Fibroblast of skin of left quadriceps (primary cell): ENCODE data around the gene SPDYE17.
"Not testable (repeated sequence)": the region's sequence is repeated elsewhere in the genome, so short reads cannot be mapped to it uniquely, and the experiment has no call there.

Experiments used
- DNase-seq, 2 experiments: peaks; one replicate each; pipeline ENCODE4 v3.0.0-alpha.2; 2013; ENCODE audit warnings: low read depth in 2 of 2

SPDYE17 gene

DNA sequence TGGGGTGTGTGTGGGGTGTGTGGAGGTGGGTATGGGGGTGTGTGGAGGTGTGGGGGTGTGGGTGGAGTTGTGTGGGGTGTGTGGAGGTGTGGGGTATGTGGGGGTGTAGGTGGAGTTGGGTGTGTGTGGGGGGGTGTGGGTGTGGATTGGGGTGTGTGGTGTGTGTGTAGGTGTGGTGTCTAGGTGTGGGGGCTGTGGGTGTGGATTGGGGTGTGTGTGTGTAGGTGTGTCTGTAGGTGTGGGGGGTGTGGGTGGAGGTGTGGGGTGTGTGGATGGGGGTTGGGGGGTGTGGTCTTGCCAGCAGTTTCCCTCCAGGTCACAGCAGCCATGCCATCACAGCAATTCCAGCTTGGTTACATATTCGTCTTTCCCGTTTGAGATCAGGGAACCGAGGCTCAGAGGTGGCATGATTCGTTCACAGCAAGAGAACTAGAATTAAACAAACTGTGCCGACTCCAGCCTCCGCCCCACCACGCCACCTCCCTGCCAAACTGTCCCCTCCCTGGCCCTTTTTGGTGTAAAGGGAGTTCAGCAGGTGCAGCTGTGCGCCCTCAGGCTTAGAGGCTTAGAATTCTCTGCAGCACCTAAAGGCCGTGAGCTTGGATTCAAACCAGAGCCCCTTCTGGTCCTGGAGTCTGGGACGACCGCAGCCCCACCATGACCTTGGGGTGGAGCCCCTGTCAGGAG, 33.3 kb downstream of the SPDYE17 start:
- DNase-seq: not testable (repeated sequence)

DNA sequence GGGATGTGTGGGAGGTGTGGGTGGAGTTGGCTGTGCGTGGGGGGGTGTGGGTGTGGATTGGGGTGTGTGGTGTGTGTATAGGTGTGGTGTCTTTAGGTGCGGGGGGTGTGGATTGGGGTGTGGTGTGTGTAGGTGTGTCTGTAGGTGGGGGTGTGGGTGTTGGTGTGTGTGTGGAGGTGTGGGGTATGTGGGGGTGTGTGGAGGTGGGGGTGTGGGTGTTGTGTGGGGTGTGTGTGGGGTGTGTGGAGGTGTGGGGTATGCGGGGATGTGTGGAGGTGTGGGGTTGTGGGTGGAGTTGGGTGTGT, 33.9 kb downstream of the SPDYE17 start:
- DNase-seq: no peak

- DNase-seq: no peak
Measured at GRCh38 chr7:76997381-76998284, 34.5 kb downstream of the SPDYE17 start.

DNA sequence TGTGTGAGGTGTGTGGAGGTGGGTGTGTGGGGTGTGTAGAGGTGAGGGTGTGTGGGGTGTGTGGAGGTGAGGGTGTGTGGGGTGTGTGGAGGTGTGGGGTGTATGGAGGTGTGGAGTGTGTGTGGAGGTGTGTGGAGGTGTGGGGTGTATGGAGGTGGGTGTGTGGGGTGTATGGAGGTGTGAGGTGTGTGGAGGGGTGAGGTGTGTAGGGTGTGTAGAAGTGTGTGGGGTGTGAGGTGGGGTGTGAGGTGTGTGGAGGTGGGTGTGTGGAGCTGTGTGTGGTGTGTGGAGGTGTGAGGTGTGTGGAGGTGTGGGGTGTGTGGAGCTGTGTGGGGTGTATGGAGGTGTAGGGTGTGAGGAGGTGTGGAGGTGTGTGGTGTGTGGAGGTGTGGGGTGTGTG, 35.2 kb downstream of the SPDYE17 start:
- not testable (repeated sequence) for DNase-seq

GRCh38 chr7:76994286-76994685, 37.9 kb downstream of the SPDYE17 start:
- DNase-seq: not testable (repeated sequence)

- not testable (repeated sequence) for DNase-seq
Measured at GRCh38 chr7:76993831-76994230, 38.3 kb downstream of the SPDYE17 start.

DNA sequence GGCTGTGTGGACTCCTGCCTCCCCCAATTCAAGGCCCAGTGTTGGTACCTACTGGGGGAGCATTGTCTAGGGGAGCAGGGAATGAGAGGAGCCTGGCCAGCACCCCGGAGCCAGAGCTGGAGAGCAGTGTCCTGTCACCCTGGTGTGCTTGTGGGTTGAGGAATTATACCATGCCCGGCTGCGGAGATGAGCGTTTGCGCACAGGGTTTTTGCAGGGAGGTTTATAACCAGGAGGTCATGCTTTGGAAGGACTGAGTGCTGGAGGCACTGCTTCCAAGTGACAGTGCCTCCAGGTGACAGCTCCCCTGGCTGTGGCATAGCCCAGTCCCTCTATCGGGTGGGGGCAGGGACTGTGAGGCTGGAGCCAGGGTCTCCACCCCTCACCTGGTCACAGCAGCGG, 39.3 kb downstream of the SPDYE17 start:
- not testable (repeated sequence) for DNase-seq

DNA sequence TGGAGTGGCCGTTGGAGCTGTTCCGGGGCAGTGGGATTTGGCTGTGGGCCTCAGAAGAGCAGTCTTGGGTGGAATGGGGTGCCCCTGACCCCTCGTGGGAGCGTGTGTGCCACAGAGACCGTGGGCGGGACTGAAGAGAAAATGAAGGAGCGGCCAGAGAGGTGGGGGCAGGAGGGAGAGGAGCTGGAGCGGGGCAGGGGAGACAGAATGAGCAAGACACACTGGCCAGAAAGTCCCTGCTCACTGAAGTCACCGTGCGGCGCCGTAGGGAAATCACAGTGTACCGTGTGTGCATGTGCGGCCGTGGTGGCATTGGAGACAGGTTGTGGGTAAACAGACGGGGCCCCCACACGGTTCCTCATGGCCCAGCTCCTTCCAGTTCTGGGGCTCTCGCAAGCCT, 40.0 kb downstream of the SPDYE17 start:
- DNase-seq: not testable (repeated sequence)

DNA sequence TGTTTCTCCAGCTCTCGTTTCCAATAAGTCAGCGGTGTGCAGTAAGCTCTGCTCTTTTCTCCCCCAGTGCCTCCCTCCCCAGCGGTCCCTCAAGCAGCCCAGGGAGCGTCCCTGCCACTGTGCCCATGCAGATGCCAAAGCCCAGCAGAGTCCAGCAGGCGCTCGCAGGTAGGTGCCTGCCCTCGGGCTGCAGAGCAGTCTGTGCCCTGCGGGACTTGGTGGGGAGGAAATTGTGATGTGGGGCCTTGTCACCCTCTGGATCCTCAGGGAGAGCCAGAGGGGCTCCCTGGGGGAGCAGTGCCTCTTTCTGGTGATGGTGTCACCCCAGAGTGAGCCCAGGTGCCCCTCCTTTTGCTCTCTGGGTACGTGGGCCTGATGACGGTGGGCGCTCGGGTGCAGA, 42.0 kb downstream of the SPDYE17 start:
- not testable (repeated sequence) for DNase-seq

- not testable (repeated sequence) for DNase-seq
Measured at GRCh38 chr7:76985924-76986717, 46.0 kb downstream of the SPDYE17 start.

GRCh38 chr7:76984784-76985136, 47.4 kb downstream of the SPDYE17 start:
- not testable (repeated sequence) for DNase-seq

GRCh38 chr7:76983937-76984783, 48.0 kb downstream of the SPDYE17 start:
- DNase-seq: not testable (repeated sequence)

DNA sequence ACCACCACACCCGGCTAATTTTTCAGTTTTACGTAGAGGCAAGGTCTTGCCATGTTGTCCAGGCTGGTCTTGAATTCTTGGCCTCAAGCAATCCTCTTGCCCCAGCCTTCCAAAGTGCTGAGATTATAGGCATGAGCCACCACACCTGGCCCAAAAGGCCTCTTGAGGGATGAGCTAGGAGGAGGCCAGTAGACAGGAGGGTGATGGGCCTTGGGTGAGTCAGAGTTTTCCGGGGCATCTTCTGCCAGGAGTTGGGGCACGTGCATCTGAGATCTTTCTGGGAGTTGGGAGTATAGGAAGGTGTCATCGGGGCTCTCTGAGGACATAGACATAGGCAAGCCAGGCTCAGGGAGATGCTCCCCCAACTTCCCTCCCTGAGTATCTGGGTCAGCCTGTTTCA, 48.8 kb downstream of the SPDYE17 start:
- not testable (repeated sequence) for DNase-seq

DNA sequence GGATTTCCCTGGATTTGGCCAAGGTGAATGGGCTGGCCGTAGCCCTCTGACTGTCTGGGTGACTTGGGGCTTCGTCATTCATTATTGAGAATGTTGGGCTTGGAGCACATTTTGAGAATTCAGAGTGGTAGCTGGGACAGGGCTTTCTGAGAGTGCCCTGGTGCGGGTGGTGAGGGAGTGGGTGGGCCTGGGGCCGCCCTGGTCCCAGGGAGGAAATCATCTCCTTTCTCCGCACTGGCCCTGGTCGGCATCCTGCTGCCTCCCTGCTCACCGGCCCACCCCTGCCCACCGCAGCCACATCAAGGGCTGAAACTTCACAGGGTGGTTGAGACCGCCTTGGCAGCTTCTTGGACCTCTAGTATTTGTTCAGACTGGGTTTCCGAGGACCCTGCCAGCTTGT, 49.7 kb downstream of the SPDYE17 start:
- DNase-seq: not testable (repeated sequence)

DNA sequence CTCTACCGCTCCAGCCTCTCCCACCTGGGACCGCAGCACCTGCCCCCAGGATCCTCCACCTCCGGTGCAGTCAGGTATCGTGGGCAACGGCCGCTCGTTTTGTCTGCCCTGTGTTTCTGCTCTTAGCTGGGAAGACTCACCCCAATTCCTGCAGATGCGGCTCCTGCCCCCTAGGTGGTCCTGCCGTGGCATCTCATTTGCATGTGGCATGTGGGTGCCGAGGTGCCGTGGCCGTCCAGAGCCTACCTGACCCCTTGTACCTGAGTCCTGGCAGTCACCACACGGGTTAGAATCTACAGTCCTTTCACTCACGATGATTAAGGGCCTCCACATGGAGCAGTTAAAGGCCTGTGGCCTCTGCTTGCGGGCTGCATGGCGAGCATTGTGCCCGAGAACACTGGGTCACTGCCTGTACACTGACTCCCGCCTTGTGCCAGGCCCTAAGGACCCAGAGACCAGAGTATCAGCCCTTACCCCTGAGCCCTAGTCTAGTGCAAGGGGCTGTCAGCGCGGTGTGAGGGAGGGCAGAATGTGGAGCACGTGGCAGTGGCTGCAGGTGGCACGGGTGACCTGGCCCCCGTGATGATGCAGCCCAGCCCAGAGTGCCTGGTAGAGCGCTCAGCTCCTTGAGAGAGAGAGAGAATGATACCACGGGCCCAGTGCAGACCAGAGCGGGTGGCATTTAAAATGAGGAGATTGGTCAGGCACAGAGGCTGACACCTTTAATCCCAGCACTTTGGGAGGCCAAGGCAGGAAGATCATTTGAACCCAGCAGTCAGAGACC, 50.8 kb downstream of the SPDYE17 start:
- DNase-seq: not testable (repeated sequence)

DNA sequence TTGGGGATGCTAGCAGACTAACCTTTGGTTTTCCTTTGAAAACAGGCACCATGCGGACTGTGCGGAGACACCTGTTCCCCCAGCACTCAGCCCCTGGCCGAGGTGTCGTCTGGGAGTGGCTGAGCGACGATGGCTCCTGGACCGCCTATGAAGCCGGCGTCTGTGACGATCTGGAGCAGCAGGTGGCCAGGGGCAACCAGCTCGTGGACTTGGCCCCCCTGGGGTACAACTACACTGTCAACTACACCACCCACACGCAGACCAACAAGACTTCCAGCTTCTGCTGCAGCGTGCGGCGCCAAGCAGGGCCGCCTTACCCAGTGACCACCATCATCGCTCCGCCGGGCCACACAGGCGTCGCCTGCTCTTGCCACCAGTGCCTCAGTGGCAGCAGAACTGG, 51.6 kb downstream of the SPDYE17 start:
- not testable (repeated sequence) for DNase-seq

DNA sequence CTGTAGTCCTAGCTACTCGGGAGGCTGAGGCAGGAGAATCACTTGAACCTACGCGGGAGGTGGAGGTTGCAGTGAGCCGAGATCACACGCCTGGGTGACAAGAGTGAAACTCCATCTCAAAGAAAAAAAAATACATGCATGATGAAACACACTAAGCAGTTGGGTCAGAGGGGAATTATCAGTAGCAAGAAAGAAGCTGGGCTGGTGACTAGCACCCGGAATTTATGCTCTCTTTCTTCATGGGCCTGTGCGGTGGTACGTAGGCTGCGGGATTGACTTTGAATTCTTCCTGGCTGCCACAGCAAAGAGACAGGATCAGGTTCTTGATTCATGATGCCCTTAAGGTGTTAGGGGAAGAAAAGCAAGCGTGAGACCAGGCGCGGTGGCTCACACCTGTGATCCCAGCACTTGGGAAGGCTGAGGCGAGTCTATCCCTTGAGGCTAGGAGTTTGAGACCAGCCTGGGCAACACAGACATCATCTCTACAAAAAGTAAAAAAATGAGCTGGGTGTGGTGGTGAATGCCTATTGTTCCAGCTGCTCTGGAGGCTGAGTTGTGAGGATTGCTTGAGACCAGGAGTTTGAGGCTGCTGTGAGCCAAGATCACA, 54.3 kb downstream of the SPDYE17 start:
- not testable (repeated sequence) for DNase-seq

GRCh38 chr7:76974793-76975579, 57.2 kb downstream of the SPDYE17 start:
- not testable (repeated sequence) for DNase-seq

GRCh38 chr7:76974336-76974735, 57.8 kb downstream of the SPDYE17 start:
- not testable (repeated sequence) for DNase-seq
